ENCODE data around the gene SLC6A4.
"Not testable (repeated sequence)": the region's sequence is repeated elsewhere in the genome, so short reads cannot be mapped to it uniquely, and the experiment has no call there.

Gene SLC6A4

GRCh38 chr17:30218799-30219198 lies 16.7 kb downstream of the SLC6A4 start:
- DNase-seq: no peak

- DNase-seq: no peak
These were observed 17.7 kb downstream of the SLC6A4 start for GRCh38 chr17:30217746-30218245.

GRCh38 chr17:30217054-30217453 lies 18.4 kb downstream of the SLC6A4 start:
- DNase-seq: no peak

- DNase-seq: no peak
These were observed 22.7 kb downstream of the SLC6A4 start for GRCh38 chr17:30212750-30213149.

- DNase-seq: no peak
These were observed 24.1 kb downstream of the SLC6A4 start for GRCh38 chr17:30211371-30211770.

- no peak for DNase-seq
These were observed 24.6 kb downstream of the SLC6A4 start for GRCh38 chr17:30210901-30211300.

GRCh38 chr17:30210366-30210765 lies 25.1 kb downstream of the SLC6A4 start:
- DNase-seq: no peak

GRCh38 chr17:30209930-30210329 lies 25.6 kb downstream of the SLC6A4 start:
- DNase-seq: no peak

- DNase-seq: no peak
These were observed 27.3 kb downstream of the SLC6A4 start for GRCh38 chr17:30208214-30208613.

GRCh38 chr17:30207655-30208054 lies 27.8 kb downstream of the SLC6A4 start:
- no peak for DNase-seq

- DNase-seq: no peak
These were observed 32.0 kb downstream of the SLC6A4 start for GRCh38 chr17:30203471-30203981.

GRCh38 chr17:30200656-30201055 lies 34.8 kb downstream of the SLC6A4 start:
- DNase-seq: not testable (repeated sequence)

GRCh38 chr17:30200106-30200505 lies 35.4 kb downstream of the SLC6A4 start:
- DNase-seq: no peak

- DNase-seq: no peak
These were observed 35.9 kb downstream of the SLC6A4 start for GRCh38 chr17:30199600-30199999.

GRCh38 chr17:30197416-30197815 lies 38.1 kb downstream of the SLC6A4 start:
- no peak for DNase-seq

GRCh38 chr17:30196504-30196903 lies 39.0 kb downstream of the SLC6A4 start:
- no peak for DNase-seq

- DNase-seq: no peak
These were observed 44.4 kb downstream of the SLC6A4 start for GRCh38 chr17:30191072-30191471.

GRCh38 chr17:30188211-30188939 lies 47.1 kb downstream of the SLC6A4 start:
- DNase-seq: no peak

GRCh38 chr17:30187573-30187972 lies 47.9 kb downstream of the SLC6A4 start:
- DNase-seq: no peak

- no peak for DNase-seq
These were observed 48.7 kb downstream of the SLC6A4 start for GRCh38 chr17:30186761-30187160.

- no peak for DNase-seq
These were observed 58.6 kb downstream of the SLC6A4 start for GRCh38 chr17:30176855-30177254.

- DNase-seq: no peak
These were observed 60.9 kb downstream of the SLC6A4 start for GRCh38 chr17:30174556-30174955.

GRCh38 chr17:30173649-30174048 lies 61.8 kb downstream of the SLC6A4 start:
- DNase-seq: no peak

GRCh38 chr17:30172560-30172959 lies 62.9 kb downstream of the SLC6A4 start:
- DNase-seq: no peak

Measured in activated naive CD4-positive, alpha-beta T cell treated with Interleukin-2 at 50 U/mL for 16 hours (primary cell).